Common myeloid progenitor, CD34-positive (primary cell): ENCODE data around the gene PIGU.

Experiments
- CTCF ChIA-PET: fragments of 350-600 bp; sonication (Branson Sonifier 250); formaldehyde crosslinking; loops from one replicate; lab custom pipeline; 2021; ENCODE audit warnings: antibody characterized with exemption; lab: Charles Lee
- POLR2A ChIA-PET: fragments of 350-600 bp; sonication (Branson Sonifier 250); formaldehyde crosslinking; loops from one replicate; lab custom pipeline; 2021; ENCODE audit warnings: antibody characterized with exemption; lab: Charles Lee
- DNase-seq, 3 donors: peaks; one replicate each; pipeline versions ENCODE4 v3.0.0 to v3.0.0-alpha.2; 2013
- H3K27ac ChIP-seq, 2 experiments: 1 replicate in 1 of 2; 2 replicates in 1 of 2; pipeline ENCODE4 v1.7.0; 2013; ENCODE audit warnings: inconsistent platforms in 2 of 2, low read length in 2 of 2, mild to moderate bottlenecking in 2 of 2, low read depth in 1 of 2, moderate library complexity in 1 of 2; ENCODE audit not compliant: severe bottlenecking in 2 of 2, insufficient read depth in 1 of 2, poor library complexity in 1 of 2
- H3K27me3 ChIP-seq, 5 experiments: replicated peaks in 2 of 5; 1 replicate in 3 of 5; 2 replicates in 2 of 5; pipeline versions ENCODE4 v1.6.1 to v1.7.0; 2013; ENCODE audit warnings: low read length in 4 of 5, mild to moderate bottlenecking in 2 of 5, moderate library complexity in 2 of 5, inconsistent platforms in 1 of 5; ENCODE audit not compliant: insufficient read depth in 5 of 5, control insufficient read depth in 4 of 5
- H3K36me3 ChIP-seq, 4 experiments: 1 replicate in 2 of 4; 2 replicates in 2 of 4; pipeline versions ENCODE4 v1.6.1 to v1.7.0; 2013; ENCODE audit warnings: low read length in 3 of 4, control low read depth in 1 of 4, mild to moderate bottlenecking in 1 of 4; ENCODE audit not compliant: control insufficient read depth in 4 of 4, insufficient read depth in 4 of 4
- H3K4me1 ChIP-seq, 4 experiments: 1 replicate in 3 of 4; 2 replicates in 1 of 4; pipeline versions ENCODE4 v1.6.1 to v1.7.1; 2013; ENCODE audit warnings: low read length in 3 of 4, mild to moderate bottlenecking in 3 of 4, control low read depth in 1 of 4, inconsistent platforms in 1 of 4, moderate library complexity in 1 of 4; ENCODE audit not compliant: control insufficient read depth in 4 of 4, insufficient read depth in 4 of 4; ENCODE audit errors: control extremely low read depth in 1 of 4
- H3K4me3 ChIP-seq, 7 experiments: 1 replicate in 4 of 7; 2 replicates in 3 of 7; pipeline versions ENCODE4 v1.5.1 to v1.7.0; 2013; ENCODE audit warnings: mild to moderate bottlenecking in 7 of 7, low read length in 6 of 7, moderate library complexity in 6 of 7, inconsistent platforms in 2 of 7, low read depth in 2 of 7, control low read depth in 1 of 7; ENCODE audit not compliant: insufficient read depth in 4 of 7, control insufficient read depth in 1 of 7; ENCODE audit errors: extremely low read depth in 1 of 7
- H3K9me3 ChIP-seq, 5 experiments: 1 replicate in 4 of 5; 2 replicates in 1 of 5; pipeline versions ENCODE4 v1.6.1 to v1.7.1; 2013; ENCODE audit warnings: low read length in 4 of 5, mild to moderate bottlenecking in 2 of 5, inconsistent platforms in 1 of 5, low read depth in 1 of 5, moderate library complexity in 1 of 5; ENCODE audit not compliant: control insufficient read depth in 4 of 5, insufficient read depth in 2 of 5; ENCODE audit errors: control extremely low read depth in 1 of 5
- WGBS: methylation state at CpG from one replicate; pipeline ENCODE4 v1.1.5; 2013; ENCODE audit not compliant: insufficient coverage; 5-methylcytosine and 5-hydroxymethylcytosine counted together

Gene PIGU

DNA sequence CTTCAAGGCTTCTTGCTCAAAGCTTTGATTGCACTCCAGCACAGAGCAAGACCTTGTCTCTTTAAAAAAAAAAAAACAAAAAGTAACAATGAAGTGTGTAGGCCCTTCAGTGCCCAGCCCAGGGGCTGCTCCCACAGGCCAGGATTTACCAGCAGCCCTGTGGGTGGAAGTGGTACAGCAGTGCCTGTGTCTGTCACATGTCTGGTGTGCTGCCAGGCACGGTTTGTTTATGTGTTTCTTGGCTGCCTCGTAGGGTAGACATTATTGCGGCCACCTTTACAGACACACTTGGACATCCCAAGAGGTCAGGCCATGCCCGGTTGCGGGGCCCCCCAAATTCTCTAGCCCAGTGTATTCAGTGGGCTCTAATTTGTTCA, 148.0 kb downstream of the PIGU start:
- ChIA-PET POLR2A (no interaction called here), CTCF (no interaction called here)
- Histone ChIP-seq H3K4me1 (no peaks in the 10 kb centered on the region), H3K4me3 (no peak overlapping the region), H3K27me3 (no peaks in the 10 kb centered on the region), H3K27ac (no peak overlapping the region), H3K36me3 (peaks cover 4 to 83% (median 74%) of the 10 kb centered on the region in 4 experiments), H3K9me3 (no peaks in the 10 kb centered on the region)
- WGBS = 92% methylated on average over 4 of the region's 5 CpGs
- DNase-seq = peak in 1 of 3 donors; percentile 25

DNA sequence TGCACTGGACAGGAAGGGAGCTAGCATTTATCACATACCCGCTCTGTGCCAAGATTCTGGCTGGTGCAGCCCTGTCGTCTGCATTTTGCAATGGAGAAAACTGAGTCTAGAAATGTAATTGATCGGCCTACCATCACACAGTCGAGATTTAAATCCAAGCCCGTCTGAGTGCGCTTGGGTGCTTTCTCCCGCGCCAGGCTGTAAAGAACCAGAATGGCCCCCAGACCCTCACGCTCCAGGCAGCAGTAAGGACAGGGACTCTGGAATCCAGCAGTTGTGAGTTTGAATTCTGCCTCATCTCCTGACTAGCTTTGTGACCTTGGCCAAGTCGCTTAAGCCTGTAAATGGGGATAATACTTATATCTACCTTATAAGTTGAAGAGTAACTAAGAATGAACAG, 149.9 kb downstream of the PIGU start:
- Histone ChIP-seq H3K9me3 (no peaks in the 10 kb centered on the region), H3K4me3 (no peak overlapping the region), H3K36me3 (peaks cover 2 to 77% (median 63%) of the 10 kb centered on the region in 4 experiments), H3K27ac (no peak overlapping the region), H3K27me3 (no peaks in the 10 kb centered on the region), H3K4me1 (peaks cover 0 to 6% (median 3%) of the 10 kb centered on the region in 4 experiments)
- DNase-seq = no peak
- CTCF ChIA-PET = interaction anchor here (1.3 kb wide), 2 partner anchors 214 to 243 kb away, joined by 3 to 5 read pairs; no protein-coding TSS in a partner anchor
- WGBS = 100% methylated on average over 10 of the region's 10 CpGs
- POLR2A ChIA-PET = no interaction called here

DNA sequence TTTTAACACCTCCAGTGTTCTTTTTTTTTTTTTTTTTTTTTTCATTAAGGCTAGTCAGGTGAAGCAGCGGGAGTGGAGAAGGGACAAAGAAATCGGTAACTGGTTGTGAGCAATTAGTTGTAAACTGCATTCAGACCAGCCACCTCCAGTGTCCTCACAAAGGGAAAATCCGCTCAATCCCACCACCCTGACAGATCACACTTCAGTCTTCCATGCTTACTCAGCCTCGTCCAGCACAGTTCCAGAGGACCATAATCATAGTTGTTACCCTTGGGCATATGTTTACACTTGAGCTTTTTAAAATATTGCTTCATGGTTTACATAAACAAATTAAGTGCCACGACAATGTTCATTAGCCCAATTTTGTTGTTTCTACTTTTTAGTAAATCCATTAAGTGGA, 150.4 kb downstream of the PIGU start:
- no peaks in the 10 kb centered on the region for H3K9me3 ChIP-seq
- POLR2A ChIA-PET = no interaction called here
- peaks cover 0 to 6% (median 3%) of the 10 kb centered on the region in 4 experiments for H3K4me1 ChIP-seq
- H3K27ac ChIP-seq = peak overlapping the region in 1 of 2 experiments; percentile 44
- DNase-seq = no peak
- 100% methylated on average over 4 of the region's 5 CpGs for WGBS
- CTCF ChIA-PET = interaction anchor here (1.0 to 1.3 kb wide), 3 partner anchors 13 to 243 kb away, joined by 3 to 5 read pairs (median 4); no protein-coding TSS in a partner anchor
- no peak overlapping the region for H3K4me3 ChIP-seq
- no peaks in the 10 kb centered on the region for H3K27me3 ChIP-seq
- peaks cover 2 to 77% (median 60%) of the 10 kb centered on the region in 4 experiments for H3K36me3 ChIP-seq

DNA sequence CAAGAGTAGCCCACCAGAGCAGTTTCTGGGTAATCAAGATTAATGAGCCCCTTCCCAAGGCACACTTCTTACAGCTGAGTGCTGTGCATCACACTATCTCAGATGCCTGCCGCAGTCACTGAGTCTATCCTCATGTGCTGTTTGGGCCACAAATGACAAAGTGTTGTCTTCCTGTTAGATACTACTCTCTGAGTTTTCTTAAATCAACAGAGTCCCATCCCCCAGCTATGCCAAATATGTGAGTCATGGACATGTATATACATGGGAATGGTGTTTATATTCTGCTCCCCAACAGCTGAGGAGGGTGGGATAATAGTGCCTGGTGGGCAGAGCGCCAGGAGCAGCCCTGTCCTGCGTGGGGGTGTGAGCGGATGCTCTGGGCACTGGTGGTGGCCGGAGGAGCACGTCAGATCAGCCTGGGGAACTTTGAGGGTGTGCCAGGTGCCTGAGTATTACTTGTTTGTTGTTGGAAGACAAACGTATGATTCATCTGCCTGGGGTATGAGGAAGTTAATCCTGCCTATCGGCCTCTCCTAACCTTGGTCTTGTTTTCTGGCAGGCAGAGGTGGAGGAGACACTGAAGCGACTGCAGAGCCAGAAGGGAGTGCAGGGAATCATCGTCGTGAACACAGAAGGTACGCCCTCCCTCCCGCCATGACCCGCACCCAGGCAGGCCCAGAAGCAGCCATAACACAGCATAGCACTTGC, 151.0 kb downstream of the PIGU start:
- DNase-seq = peak in 1 of 3 donors; percentile 13
- CTCF ChIA-PET = interaction anchor here (1.0 to 1.3 kb wide), 3 partner anchors 11 to 213 kb away, joined by 3 to 5 read pairs (median 4); no protein-coding TSS in a partner anchor
- POLR2A ChIA-PET = no interaction called here
- Histone ChIP-seq H3K9me3 (no peaks in the 10 kb centered on the region), H3K27me3 (no peaks in the 10 kb centered on the region), H3K36me3 (peaks cover 2 to 73% (median 55%) of the 10 kb centered on the region in 4 experiments), H3K4me3 (no peak overlapping the region), H3K4me1 (peaks cover 0 to 6% (median 3%) of the 10 kb centered on the region in 4 experiments), H3K27ac (peak overlapping the region in 1 of 2 experiments; percentile 44)
- WGBS = 91% methylated on average over 14 of the region's 14 CpGs

DNA sequence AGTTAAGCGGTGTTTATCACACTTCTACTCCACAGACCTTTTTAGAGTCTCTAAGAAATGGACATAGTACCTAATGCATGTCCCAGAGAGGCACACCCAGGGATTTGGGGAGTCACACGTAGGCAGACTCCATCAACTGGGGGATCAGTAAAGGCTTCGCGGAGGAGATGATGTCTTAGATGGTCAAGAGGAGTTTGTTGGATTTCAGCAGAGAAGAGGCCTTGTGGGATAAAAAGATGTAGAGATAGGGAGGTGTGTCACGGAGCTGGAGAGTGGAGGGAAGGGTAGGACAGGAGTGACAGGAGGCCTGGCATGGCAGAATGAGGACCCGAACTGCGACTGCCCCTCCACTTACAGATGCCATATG, 151.6 kb downstream of the PIGU start:
- POLR2A ChIA-PET = no interaction called here
- no peak for DNase-seq
- Histone ChIP-seq H3K27ac (no peak overlapping the region), H3K9me3 (no peaks in the 10 kb centered on the region), H3K4me1 (peaks cover 0 to 6% (median 3%) of the 10 kb centered on the region in 4 experiments), H3K4me3 (no peak overlapping the region), H3K36me3 (peaks cover 2 to 68% (median 51%) of the 10 kb centered on the region in 4 experiments), H3K27me3 (no peaks in the 10 kb centered on the region)
- 100% methylated on average over 6 of the region's 7 CpGs for WGBS
- CTCF ChIA-PET = interaction anchor here (1.0 to 5.6 kb wide), 3 partner anchors 12 to 212 kb away, joined by 3 to 68 read pairs (median 4); no protein-coding TSS in a partner anchor

DNA sequence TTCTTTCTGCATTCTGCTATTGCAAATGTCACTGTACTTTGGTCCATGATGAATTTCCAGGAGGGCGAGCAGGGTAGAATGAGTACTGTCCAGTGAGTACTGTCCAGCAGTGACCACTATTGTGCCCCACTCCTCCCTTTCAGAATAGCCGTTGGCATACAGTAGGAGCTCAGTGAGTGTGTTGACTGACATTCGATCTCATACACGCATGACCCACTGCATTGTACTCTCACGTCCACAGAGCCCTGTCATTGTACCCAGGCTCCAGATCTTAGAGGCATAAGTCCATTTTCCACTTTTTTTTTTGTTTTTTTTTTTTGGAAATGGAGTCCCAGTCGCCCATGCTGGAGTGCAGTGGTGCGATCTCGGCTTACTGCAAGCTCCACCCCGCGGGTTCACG, 152.5 kb downstream of the PIGU start:
- 96% methylated on average over 11 of the region's 11 CpGs for WGBS
- H3K4me3 ChIP-seq = no peak overlapping the region
- H3K27ac ChIP-seq = no peak overlapping the region
- no peak for DNase-seq
- peaks cover 0 to 6% (median 3%) of the 10 kb centered on the region in 4 experiments for H3K4me1 ChIP-seq
- H3K9me3 ChIP-seq = no peaks in the 10 kb centered on the region
- H3K36me3 ChIP-seq = peaks cover 0 to 64% (median 46%) of the 10 kb centered on the region in 4 experiments
- H3K27me3 ChIP-seq = no peaks in the 10 kb centered on the region
- ChIA-PET POLR2A (no interaction called here), CTCF (interaction anchor here (1.8 to 5.6 kb wide), 2 partner anchors 211 to 341 kb away, joined by 3 to 68 read pairs; no protein-coding TSS in a partner anchor)
